ENCODE measurements around the gene SORCS3.

The SORCS3 gene

DNA sequence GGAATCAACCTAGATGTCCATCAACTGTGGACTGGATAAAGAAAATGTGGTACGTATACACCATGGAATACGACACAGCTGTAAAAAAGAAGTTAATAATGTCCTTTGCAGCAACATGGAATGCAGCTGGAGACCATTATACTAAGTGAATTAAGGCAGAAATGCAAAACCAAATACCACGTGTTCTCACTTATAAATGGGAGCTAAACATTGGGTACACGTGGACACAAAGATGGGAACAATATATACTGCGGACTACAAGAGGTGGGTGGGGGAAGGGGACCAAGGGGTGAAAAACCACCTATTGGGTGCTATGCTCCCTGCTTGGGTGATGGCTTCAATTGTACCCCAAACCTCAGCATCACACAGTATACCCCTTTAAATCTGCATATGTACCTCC, 385.5 kb downstream of the SORCS3 start:
- DNase-seq = no peak

DNA sequence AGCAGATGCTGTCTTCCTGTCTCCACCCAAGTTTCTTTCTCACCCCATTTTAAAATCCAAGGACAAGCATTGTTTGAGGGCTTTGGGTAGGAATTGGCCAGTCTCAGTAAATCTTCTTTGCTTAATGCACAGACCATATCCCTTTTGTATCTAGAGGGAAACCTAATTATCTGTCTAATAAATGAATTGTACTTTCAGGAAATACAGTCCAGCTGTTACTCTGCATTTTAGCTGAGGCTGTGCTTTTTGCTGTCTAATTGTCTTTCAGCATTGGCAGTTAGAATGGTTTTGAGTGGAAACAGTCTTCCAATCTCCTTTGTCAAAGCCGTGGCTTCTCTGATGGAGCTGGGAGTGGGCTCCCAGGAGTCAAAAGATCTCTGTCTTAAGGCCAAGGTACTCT, 388.2 kb downstream of the SORCS3 start:
- DNase-seq = no peak

DNA sequence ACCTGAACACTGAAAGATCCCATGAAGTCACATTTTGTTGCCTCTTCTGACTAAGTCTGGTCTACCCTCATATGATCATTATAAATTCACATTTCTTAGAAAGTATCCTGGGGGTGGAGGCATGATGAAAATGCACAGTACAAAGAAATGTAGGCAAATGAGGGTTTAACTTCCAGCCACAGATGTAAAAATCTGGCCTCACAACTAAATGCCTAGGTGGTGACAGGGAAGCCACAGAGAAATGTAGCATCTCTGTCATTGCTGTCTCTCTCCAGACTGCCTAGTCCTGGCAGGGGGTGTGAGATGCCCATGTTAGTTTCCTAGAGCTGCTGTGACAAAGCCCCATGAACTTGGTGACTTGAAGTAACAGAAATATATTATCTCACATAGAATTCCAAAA, 395.9 kb downstream of the SORCS3 start:
- DNase-seq = no peak

DNA sequence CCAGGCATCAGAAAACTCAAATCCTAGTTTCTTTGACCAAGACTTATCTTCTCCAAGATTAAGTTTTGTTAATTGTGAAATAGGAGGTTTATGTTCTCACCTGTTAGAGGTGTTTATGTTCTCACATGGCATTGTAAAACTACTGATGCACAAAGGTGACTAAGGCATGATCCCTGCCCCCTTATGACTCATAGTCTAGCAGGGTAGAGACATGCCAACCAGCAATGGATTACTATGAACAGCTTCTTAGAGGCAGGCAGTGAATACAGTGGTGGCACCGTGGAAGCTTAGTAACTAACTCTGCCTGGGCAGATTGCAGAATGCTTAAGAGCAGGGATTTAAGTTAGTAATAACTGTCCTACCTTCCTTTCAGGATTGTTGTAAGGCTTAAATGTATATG, 400.9 kb downstream of the SORCS3 start:
- no peak for DNase-seq

DNA sequence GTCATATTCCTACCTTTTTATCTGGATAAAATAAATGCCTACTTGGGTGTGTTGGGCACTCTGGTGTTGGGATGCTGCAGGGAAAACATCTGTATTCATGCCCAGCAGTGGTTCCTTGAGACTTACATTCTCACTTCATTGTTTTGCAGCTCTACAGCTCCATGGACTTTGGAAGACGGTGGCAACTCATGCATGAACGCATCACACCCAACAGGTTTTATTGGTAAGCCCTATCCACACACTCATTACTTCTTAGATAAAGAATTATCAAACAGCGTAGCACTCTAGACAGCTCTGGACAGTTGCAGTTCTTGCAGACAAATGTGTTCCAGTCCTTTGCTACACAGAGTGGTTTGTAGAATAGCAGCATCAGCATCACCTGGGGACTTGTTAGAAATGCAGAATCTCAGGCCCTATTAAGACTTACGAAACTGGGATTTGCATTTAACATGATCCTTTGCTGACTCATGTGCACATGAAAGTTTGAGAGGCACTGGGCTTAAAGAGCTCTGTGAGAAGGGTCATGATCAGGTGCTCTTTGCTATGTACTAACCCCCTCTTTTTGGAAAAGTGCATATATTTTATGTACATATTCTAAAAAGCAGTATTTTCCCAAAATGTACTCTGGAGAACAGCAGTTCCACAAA, 401.9 kb downstream of the SORCS3 start:
- DNase-seq = no peak

DNA sequence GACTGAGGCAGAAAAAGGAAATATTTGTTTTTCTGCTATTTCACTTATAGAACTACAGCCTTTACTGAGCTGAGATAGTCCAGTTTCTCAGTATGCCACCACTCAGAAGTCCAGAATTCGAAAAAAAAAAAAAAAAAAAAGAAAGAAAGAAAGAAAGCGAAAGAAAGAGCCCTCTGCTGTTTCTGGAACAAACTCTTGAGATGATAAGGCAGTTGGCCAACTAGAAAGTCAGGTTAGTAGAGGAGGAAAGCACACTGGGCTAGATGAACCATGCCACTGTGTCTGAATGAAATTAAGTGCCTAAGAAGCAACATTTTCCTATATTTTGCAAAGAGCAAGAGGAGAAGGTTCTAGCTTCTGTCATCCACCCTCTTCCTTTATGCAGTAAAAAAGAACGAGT, 403.8 kb downstream of the SORCS3 start:
- no peak for DNase-seq

DNA sequence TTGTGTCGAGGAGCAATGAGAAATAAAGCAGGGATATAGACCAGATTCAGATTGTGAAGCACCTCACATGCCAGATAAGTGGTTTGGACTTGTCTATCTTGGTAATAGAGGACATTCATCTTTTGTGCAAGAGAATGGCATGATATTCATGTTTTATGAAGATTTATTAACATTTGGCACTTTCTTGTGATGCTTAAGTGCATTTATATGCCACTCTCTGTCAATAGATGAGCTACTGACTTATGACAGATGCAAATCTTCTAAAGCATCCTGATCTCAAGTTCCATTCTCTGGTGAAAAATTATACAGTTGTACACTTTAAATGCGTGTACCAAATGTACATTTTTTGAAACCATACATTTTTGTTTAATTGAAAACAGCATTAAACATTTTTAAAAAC, 415.3 kb downstream of the SORCS3 start:
- no peak for DNase-seq

DNA sequence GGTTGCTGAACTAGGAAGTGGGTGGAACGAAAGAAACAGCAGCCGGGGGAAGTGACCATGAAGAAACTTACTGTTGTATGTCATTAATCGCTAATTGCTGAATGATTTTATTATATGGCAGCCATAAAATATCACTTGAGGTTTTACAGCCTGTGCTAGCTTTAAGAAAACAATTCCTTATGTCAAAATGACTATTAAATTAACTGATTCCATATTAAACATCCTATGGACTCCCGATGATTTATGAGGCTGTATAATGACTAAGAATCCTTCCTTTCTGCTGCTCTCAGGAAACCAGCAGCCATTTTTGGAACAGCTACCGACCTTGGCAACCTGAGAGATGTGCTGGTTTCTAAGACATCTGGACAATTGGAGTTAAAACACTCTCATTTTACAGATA, 421.9 kb downstream of the SORCS3 start:
- no peak for DNase-seq

DNA sequence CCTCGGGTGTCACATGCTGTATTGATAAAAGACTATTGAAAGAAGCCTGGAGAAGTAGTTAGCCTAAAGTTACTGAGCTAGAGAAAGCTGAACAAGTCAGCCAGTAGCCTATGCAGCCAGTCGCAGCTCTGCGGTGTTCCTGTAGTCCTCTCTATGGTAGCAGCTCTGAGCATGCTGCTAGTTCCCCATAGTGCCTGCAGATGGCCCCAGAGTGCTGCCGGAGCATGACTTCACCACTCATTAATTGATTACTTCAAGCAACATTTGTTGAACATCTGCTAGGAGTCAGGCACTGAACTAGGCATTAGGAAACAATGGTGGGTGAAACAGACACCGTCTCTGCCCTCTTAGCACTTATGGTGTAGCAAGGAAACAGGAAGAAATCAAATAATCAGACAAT, 422.7 kb downstream of the SORCS3 start:
- no peak for DNase-seq

DNA sequence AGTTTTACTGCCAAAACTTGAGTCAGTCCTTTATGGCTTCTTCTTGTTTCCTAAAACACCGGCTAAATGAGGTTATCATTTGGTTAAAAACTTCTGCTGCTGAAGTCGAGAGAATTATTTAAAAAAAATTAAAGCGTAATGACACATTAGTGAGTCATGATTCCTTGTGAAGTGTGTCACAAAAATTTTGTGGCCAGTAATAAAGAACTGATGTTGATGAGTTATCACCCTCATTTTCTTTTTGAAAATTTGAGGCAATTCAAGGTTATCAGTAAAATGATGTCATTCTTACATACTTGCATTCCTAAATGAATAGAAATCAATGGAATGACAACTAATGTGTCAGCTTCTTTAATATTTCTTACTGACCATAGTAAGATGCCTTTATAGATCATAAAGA, 427.4 kb downstream of the SORCS3 start:
- no peak for DNase-seq

DNA sequence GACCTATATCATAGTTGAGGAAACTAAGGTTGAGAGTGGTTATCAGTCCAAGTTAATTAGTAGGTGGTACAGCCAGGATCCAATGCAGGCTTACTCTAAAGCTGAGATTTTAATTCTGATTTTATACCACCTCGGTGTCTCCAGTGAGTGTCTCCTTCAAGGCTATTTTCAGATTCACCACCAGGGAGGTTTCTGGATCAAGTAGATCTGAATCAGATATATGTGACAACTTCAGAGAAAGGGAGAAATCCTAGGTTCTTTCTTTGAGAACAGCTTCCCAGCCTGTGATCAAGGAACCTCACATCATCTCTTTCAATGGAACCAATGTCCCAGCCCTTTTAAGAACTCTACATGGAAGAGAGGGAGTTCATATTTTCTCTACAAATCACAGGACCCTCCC, 429.2 kb downstream of the SORCS3 start:
- no peak for DNase-seq

DNA sequence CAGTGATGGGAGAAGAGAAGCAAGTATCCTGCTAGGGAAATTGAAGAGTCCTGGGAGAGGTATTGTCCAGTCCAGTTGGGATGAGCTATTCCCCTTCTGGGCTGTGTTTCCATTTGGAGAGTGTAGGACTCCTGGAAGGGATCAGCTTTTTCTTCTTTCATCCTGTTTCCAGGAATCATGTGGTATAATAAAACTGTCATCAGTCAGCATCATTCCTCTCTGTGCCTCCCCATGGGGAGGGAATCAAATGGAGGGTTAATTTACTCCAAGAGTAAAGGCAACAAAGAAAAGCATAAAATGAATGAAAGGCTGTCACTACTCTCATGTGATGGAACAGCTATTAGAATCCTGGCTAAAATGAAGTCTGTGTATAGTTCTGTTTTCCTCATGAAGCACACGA, 429.9 kb downstream of the SORCS3 start:
- DNase-seq = no peak

DNA sequence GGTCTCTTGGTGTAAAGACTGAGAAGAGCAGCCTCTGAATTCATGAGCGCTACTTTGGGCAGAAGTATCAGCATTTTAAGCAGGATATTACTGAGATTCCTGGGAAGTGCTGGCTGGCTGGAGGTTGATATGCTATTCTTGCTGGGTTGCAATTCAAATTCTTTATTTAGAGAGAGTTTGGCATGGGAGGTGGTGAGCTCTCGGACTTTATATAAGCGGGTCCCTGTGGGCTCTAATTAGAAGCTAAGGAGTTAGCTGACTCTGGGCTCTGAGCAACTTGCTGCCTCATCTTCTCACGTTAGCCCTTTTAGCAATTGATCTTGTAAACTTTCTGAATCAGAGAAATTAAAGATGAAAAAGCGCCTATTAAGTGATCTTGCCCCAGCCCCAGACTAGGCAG, 430.9 kb downstream of the SORCS3 start:
- no peak for DNase-seq

DNA sequence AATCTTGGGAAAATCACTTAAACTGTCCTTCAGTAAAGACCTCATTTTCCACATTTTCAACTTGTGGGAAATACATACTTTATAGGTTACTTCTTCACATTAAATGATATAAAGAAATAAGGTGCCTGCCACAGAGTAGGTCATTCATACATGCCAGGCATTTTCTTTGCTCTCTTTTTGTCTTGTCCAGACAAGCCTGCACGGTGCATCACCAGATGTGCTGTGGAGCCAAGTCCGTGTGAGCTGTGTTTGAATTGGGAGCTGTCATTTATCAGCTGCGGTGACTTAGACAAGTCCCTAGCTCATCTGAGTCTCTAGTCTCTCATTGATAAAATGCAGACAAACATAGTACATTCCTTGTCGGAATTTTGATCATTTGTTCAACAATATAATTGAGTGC, 432.9 kb downstream of the SORCS3 start:
- DNase-seq = no peak

DNA sequence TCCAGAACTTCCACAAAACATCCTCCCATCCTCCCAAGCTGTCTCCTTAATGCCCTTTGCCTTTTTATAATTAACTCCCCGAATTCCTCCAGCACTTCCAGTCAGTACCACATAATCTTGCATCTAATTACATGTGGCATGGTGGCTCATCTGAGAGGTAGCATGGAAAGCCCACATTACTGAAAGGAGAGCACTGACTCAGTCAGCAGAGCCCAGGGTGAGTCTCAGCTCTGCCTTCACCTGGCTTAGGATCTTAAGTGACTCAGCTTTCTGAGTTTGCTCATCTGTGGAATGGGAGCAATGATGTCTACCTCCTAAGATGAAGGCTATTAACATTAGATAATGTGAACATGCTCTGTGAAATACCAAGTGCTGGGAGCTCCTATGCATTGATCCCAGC, 433.9 kb downstream of the SORCS3 start:
- no peak for DNase-seq

DNA sequence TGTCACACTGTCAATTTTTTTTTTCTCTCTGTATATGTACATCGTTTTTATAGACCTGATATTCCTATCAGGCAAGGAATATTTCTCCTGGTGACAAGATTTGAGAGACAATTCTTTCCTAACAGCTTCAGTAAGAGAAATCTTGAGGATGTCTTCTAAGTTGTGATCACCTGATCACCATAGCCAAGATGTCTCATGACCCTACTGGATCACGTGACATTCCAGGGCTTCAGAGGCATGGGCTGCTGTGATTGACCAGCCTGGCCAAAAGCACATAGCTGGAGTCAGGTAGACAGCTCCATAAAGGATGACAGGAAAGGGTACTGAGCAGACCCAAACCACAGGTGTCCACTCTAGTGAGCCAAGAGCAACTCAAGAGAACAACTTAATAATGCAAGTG, 444.9 kb downstream of the SORCS3 start:
- no peak for DNase-seq

DNA sequence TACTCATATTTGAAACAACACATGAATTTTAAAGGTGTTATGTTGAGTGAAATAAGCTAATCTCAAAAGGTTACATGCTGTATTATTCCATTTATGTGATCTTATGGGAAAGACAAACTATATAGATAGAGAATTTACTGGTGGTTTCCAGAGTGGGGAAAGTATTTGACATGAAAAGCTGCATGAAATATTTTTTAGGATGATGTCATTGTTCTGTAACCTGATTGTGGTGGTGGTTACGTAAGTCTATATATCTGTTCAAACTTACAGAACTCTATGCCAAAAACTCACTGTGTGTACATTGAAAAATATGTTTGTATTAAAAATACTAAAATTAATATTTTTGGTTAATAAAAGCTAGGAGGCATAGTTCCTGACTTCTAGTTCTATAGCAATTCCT, 453.0 kb downstream of the SORCS3 start:
- DNase-seq = no peak

DNA sequence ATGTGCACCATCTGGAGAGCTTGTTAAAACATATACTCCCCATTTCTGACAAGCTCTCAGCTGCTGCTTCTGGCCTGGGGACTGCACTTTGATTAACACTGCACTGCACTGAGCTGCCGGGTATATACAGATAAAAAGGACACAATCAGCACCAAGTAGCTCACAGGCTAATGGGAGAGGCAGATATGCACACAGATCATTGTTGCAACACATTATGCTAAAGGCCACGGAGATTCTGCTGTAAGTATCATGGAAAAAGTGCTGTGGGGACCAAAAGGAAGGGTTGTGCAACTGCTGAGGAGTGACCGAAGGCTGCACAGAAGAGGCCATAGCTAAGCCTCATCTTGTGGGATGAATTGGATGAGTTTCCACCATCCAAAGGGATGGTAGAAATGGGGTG, 455.2 kb downstream of the SORCS3 start:
- DNase-seq = no peak

DNA sequence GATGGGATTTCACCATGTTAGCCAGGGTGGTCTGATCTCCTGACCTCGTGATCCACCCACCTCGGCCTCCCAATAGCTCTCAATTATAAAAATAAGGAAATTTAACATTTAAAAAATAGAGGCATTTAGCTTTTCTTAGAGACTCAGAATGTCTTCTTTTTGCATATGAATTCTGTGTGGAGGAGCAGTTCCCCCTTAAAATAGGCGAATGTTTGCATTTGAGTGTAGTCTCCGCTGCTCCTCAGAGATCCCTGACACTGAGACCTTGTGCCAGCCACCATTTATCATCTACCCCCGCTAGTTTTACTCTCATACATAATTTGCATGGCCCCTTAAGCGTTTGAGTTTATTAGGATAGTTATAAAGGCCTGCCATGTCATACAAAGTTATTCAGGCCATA, 461.9 kb downstream of the SORCS3 start:
- DNase-seq = no peak

DNA sequence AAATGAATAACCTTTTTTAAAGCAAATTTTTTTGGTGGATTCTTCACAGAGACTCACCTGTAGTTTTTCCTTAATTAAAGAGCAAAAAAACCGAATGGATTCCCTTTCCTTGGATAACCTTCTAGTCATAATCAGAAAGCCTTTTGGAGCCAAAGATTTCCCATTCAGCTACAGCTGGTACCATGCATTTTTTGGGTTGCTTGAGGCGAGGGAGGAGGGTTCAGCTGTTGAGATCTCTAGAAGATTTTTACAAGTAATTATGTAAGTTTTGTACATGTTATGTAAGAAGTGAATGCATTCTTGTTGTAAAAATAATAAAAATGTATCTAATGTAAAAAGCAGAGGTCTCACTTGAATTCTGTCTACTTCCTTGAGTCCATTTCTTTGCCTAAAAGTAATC, 463.2 kb downstream of the SORCS3 start:
- no peak for DNase-seq

DNA sequence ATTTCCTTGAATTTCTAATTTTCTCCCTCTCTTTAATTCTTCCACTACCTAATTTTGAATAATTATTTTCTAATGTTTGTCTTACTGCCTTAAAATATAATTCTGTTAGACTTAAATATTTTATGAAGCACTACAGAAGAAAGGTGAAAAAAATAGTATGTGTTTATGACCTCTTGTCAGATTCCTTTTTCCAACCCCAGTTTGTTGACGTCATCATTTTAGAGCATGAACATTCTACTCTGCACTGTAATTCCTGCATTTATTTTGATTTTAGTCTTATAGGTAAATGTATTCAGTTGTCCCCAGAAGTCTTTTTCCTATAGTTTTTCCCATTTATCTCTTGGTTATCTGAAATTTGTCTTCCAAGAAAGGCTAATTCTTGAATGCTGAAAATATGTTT, 468.1 kb downstream of the SORCS3 start:
- DNase-seq = no peak

DNA sequence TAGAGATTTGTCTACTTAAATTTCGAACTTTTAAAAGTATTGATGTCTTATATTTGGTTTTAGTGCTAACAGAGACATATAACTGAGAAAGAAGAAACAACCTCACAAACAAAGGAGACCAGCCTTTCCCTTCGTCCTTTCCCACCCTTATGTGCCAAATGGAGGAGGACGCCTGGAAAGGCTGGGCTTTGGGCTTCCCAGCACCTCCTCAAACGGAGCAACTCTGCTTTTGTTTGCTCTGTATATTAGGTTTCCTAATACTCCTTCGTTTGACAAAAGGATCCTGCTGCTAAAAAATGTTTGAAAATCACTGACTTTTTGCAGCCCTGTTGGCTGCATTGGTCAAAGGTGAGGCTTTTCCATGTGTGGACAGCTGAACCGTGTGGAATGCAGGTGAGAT, 471.8 kb downstream of the SORCS3 start:
- DNase-seq = no peak

DNA sequence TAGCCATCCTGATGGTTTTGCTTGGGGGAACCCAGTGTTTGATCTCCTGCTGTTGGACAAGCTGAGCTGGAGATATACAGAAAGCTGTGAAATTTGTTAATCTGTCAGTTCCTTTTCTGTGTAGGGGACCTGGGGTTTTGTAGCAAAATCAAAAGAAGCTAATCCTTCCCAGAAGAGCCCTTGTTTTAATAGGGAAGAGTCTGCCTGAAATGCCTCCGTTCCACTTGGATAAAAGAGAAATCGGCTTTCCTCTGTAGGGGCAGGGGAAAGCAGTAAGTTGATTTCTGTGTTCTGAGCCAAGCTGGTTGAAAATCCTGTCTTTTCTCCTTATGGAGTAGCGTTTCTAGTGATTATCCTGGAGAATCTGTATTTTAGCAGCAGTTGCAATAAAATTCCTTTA, 472.6 kb downstream of the SORCS3 start:
- no peak for DNase-seq

DNA sequence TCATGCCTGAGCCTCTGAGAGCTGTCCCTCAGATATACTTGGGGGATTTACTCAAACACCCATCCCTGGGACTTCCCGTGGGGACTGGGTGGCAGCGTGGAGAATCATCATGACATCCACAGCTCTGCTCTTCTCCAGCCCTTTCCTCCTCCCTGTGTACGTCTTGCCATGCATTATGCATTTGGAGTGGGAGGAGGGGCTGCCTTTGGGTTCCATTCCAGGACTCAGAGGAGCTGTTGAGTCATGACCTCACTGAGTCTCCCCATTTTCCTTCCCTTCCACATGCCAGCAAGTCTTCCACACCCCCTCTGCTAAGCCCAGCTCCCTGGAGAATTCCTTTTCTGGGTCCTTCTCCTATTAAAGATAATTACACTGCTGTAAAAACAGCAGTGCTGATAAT, 480.7 kb downstream of the SORCS3 start:
- no peak for DNase-seq

DNA sequence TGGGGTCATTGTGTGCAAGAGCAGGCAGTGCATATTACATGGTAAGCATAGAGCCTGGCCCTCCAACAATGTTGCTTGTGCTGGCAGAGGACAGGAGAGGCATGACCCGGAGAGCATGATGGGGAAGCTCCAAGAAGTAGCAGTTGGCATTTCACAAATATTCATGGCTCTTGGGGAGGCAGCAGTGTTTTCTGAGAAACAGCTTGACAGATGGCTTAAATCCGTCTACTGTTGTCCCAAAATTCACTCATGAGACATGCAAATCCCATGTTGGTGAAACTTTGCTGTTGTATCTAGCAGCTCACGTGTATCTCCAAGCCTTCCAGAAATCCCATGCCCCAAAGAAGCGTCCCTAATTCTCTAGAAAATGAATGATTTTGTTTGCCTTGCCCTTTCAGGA, 487.0 kb downstream of the SORCS3 start:
- DNase-seq = no peak

DNA sequence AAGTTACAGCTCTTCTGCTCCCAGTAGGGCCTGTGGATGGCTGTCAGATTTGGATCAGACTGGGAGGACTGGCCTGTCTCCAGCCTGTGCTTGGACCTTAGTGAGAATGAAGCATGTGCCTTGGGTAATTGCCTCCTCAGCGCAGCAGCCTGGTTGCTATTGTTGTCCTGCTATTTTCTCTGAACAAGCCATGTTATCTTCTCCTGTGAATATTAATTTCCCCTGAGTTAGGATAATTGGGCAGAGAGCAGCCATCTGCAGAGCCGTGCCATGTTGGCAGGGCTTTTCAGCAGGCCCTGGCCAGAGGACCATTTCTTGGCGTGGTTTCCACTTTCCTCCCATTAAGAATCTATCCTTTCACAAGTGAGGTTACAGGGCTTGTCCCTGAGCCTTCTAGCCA, 497.3 kb downstream of the SORCS3 start:
- DNase-seq = no peak
